WI38 (cell line): Measurements from ENCODE around the gene DDX47.

Source experiments
- H3K4me3 ChIP-seq: 2 replicates; pipeline ENCODE4 v1.5.1; 2011; ENCODE audit warnings: low read depth, mild to moderate bottlenecking, control low read depth, low read length
- CTCF ChIP-seq: IDR thresholded peaks from 2 replicates; pipeline ENCODE4 v1.5.1; 2012; ENCODE audit warnings: low read depth, mild to moderate bottlenecking, control low read depth, low read length

DDX47 gene

GRCh38 chr12:12877153-12877768 lies 64.1 kb downstream of the DDX47 start:
- no peak overlapping the region for H3K4me3 ChIP-seq
- no peak for TF ChIP-seq CTCF

GRCh38 chr12:12877781-12878455 lies 64.8 kb downstream of the DDX47 start:
- TF ChIP-seq CTCF, result no peak

More at GRCh38 chr12:12877781-12878455, 64.8 kb downstream of the DDX47 start:
- H3K4me3 ChIP-seq, result no peak overlapping the region
